Measurements from ENCODE around the gene RINL.
"Not testable (repeated sequence)": the region's sequence is repeated elsewhere in the genome, so short reads cannot be mapped to it uniquely, and the experiment has no call there.

The RINL gene

GRCh38 chr19:38834104-38834490, 44.0 kb downstream of the RINL start:
- DNase-seq (ENCODE audit: low spot score): no peak

- DNase-seq (ENCODE audit: low spot score): no peak
These were observed 45.0 kb downstream of the RINL start for GRCh38 chr19:38833092-38833425.

DNA sequence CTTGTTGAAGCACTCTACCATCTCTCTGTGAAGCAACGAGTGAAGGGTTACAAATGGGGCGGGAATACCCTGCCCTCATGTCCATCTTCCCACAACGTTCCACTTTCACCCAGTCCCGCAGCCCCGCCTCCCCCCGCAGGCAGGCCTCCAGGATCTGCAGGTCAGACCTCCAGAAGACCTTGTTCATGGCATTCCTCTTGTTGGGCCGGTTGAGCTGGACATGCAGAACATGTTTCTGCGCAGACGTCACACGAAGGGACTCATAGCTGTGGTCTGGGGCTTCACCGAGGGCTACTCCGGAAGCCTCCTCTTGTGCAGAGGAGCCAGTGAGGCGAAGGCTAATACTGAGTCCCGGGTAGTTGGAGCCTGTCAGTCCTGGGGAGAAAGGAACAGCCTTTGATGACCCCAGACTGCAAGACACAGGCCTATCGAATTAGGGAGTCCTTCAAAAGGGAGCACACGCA, 46.9 kb downstream of the RINL start:
- DNase-seq (ENCODE audit: low spot score): peak; percentile 93

- no peak for DNase-seq (ENCODE audit: low spot score)
These were observed 47.9 kb downstream of the RINL start for GRCh38 chr19:38830039-38830733.

DNA sequence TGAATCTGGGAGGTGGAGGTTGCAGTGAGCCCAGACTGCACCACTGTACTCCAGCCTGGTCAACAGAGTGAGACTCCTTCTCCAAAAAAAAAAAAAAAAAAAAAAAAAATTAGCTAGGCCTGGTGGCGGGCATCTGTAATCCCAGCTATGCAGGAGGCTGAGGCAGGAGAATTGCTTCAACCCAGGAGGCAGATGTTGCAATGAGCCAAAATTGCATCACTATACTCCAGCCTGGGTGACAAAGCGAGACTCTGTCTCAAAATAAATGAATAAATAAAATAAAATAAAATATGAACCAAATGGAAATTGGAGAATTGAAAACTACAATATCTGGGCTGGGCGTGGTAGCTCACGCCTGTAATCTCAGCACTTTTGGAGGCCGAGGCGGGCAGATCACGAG, 48.9 kb downstream of the RINL start:
- DNase-seq (ENCODE audit: low spot score): not testable (repeated sequence)

GRCh38 chr19:38826856-38827551, 51.1 kb downstream of the RINL start:
- no peak for DNase-seq (ENCODE audit: low spot score)

DNA sequence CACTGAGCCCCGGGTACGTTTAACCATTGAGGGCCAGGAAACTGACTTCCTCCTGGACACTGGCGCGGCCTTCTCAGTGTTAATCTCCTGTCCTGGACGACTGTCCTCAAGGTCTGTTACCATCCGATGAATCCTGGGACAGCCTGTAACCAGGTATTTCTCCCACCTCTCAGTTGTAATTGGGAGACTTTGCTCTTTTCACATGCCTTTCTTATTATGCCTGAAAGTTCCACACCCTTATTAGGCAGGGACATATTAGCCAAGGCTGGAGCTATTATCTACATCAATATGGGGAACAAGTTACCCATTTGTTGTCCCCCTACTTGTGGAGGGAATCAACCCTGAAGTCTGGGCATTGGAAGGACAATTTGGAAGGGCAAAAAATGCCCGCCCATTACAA, 52.1 kb downstream of the RINL start:
- not testable (repeated sequence) for DNase-seq (ENCODE audit: low spot score)

- DNase-seq (ENCODE audit: low spot score): not testable (repeated sequence)
These were observed 56.7 kb downstream of the RINL start for GRCh38 chr19:38821230-38821825.

DNA sequence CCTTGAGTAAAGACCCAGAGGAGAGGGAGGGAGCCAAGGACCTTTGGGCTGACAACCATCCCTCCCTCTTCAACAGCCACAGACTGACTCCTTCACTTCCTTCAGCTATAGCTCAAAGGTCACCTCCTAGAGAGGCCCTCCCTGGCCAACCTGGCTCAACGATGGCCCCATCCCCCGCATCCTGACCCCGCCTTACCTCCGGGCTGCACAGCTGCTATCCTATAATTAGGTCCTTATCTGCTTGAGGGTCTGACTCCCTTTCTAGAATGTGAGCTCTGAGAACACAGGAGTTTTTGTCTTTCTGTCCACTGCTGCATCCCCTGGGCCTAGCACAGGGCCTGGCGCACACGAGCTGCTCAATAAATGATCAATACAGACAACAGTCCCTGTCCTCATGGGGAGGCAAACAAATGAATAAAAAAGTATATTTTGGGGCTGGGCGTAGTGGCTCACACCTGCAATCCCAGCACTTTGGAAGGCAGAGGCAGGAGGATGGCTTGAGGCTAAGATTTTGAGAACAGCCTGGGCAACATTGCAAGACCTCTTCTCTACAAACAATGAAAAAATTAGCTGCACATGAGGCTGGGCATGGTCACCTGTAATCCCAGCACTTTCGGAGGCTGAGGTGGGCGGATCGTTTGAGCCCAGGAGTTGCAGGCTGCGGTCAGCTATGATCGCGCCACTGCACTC, 58.7 kb downstream of the RINL start:
- no peak for DNase-seq (ENCODE audit: low spot score)

Measured in hepatic stellate cell (primary cell).